Measurements from ENCODE around the gene CAMK1D.

The CAMK1D gene

DNA sequence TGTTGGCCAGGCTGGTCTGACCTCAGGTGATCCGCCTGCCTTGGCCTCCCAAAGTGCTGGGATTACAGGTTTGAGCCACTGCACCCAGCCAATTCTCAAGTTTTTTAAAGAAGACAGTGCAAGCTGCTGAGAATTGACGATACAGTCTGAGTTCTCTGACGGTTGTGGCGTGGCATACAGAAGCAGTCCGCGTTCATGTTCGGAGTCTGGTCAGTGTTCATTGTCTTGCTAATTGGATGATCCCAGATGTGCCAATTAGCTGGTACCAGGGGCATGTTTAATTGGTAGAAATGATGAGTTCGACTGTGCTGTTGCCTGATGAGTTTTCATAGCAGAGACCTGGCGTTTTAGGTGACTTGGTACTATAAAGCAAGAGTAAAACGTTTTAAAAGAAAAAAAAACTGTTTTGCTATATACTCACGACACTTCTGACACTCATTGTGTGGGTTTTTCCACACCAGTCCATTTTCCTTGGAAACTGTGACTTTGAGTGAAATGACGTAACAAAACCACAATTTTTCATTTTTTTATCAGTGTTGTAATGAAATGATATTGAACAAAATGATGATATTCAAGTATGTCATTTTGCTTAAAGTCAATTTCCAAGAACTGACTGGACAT lies 32.3 kb downstream of the CAMK1D start (continued):
- TF ChIP-seq ZNF266 (tag by site-specific recombination; IDR thresholded peaks at IDR 0.05; ENCODE audit: low read depth) (no peak), ZNF112 (tag by site-specific recombination; IDR thresholded peaks at IDR 0.05) (no peak), ZNF292 (tag by site-specific recombination; IDR thresholded peaks at IDR 0.05; ENCODE audit: borderline replicate concordance, low read depth) (no peak), ZNF223 (tag by site-specific recombination; IDR thresholded peaks at IDR 0.05) (no peak), GLI4 (tag by site-specific recombination; IDR thresholded peaks at IDR 0.05) (no peak), ZNF175 (tag by site-specific recombination; IDR thresholded peaks at IDR 0.05) (no peak)
- TF ChIP-seq, protein P1, sequence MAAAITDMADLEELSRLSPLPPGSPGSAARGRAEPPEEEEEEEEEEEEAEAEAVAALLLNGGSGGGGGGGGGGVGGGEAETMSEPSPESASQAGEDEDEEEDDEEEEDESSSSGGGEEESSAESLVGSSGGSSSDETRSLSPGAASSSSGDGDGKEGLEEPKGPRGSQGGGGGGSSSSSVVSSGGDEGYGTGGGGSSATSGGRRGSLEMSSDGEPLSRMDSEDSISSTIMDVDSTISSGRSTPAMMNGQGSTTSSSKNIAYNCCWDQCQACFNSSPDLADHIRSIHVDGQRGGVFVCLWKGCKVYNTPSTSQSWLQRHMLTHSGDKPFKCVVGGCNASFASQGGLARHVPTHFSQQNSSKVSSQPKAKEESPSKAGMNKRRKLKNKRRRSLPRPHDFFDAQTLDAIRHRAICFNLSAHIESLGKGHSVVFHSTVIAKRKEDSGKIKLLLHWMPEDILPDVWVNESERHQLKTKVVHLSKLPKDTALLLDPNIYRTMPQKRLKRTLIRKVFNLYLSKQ (tag by site-specific recombination; IDR thresholded peaks at IDR 0.05; ENCODE audit: borderline replicate concordance) = no peak
- TF ChIP-seq, protein P2, sequence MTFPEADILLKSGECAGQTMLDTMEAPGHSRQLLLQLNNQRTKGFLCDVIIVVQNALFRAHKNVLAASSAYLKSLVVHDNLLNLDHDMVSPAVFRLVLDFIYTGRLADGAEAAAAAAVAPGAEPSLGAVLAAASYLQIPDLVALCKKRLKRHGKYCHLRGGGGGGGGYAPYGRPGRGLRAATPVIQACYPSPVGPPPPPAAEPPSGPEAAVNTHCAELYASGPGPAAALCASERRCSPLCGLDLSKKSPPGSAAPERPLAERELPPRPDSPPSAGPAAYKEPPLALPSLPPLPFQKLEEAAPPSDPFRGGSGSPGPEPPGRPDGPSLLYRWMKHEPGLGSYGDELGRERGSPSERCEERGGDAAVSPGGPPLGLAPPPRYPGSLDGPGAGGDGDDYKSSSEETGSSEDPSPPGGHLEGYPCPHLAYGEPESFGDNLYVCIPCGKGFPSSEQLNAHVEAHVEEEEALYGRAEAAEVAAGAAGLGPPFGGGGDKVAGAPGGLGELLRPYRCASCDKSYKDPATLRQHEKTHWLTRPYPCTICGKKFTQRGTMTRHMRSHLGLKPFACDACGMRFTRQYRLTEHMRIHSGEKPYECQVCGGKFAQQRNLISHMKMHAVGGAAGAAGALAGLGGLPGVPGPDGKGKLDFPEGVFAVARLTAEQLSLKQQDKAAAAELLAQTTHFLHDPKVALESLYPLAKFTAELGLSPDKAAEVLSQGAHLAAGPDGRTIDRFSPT (tag by site-specific recombination; IDR thresholded peaks at IDR 0.05) = no peak
- TF ChIP-seq, protein P3, sequence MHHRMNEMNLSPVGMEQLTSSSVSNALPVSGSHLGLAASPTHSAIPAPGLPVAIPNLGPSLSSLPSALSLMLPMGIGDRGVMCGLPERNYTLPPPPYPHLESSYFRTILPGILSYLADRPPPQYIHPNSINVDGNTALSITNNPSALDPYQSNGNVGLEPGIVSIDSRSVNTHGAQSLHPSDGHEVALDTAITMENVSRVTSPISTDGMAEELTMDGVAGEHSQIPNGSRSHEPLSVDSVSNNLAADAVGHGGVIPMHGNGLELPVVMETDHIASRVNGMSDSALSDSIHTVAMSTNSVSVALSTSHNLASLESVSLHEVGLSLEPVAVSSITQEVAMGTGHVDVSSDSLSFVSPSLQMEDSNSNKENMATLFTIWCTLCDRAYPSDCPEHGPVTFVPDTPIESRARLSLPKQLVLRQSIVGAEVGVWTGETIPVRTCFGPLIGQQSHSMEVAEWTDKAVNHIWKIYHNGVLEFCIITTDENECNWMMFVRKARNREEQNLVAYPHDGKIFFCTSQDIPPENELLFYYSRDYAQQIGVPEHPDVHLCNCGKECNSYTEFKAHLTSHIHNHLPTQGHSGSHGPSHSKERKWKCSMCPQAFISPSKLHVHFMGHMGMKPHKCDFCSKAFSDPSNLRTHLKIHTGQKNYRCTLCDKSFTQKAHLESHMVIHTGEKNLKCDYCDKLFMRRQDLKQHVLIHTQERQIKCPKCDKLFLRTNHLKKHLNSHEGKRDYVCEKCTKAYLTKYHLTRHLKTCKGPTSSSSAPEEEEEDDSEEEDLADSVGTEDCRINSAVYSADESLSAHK (tag by site-specific recombination; IDR thresholded peaks at IDR 0.05) = no peak
- TF ChIP-seq, protein P4, sequence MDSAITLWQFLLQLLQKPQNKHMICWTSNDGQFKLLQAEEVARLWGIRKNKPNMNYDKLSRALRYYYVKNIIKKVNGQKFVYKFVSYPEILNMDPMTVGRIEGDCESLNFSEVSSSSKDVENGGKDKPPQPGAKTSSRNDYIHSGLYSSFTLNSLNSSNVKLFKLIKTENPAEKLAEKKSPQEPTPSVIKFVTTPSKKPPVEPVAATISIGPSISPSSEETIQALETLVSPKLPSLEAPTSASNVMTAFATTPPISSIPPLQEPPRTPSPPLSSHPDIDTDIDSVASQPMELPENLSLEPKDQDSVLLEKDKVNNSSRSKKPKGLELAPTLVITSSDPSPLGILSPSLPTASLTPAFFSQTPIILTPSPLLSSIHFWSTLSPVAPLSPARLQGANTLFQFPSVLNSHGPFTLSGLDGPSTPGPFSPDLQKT (IDR thresholded peaks at IDR 0.05; ENCODE audit: borderline replicate concordance, low read depth, low read length) = no peak

DNA sequence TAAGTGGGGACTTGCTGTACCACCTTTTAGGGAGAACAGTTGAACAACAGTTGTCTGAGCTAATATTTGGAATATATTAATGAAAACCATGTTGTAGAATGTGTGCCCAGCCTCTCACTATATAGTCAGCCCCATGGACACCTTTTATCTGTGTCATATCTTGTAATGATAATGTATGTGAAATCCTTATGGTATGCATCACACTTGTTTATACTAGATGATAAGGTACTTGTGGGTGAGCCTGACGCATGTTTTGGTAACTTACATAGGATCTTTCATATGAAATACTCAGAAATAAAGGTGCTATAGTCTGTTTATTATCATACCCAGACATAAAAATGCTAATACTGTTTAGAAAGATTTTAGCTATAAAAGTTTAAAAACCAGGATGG lies 32.8 kb downstream of the CAMK1D start:
- Histone ChIP-seq H3K4me3 (ENCODE audit: low read depth, low read length) (no peak overlapping the region), H3K36me3 (ENCODE audit: control insufficient read depth in 2 of 2, insufficient read depth in 1 of 2, low read length in 2 of 2) (no peaks in the 10 kb centered on the region), H3K9me3 (ENCODE audit: control insufficient read depth, insufficient read depth, low read depth, low read length) (no peaks in the 10 kb centered on the region), H3K4me1 (ENCODE audit: control insufficient read depth, insufficient read depth, low read length) (peaks cover 4% of the 10 kb centered on the region; the same call in 1 of the 2 replicates), H3K27ac (ENCODE audit: extremely low read depth, low read depth, low read length) (no peak overlapping the region)
- ChIA-PET CTCF (no interaction called here), POLR2A (interaction anchor here (1.2 kb wide), 1 partner anchor 13 kb away, joined by 3 read pairs; no protein-coding TSS in a partner anchor)
- TF ChIP-seq ZNF433 (tag by site-specific recombination; IDR thresholded peaks at IDR 0.05; ENCODE audit: low read depth) = no peak
- TF ChIP-seq, protein P5, sequence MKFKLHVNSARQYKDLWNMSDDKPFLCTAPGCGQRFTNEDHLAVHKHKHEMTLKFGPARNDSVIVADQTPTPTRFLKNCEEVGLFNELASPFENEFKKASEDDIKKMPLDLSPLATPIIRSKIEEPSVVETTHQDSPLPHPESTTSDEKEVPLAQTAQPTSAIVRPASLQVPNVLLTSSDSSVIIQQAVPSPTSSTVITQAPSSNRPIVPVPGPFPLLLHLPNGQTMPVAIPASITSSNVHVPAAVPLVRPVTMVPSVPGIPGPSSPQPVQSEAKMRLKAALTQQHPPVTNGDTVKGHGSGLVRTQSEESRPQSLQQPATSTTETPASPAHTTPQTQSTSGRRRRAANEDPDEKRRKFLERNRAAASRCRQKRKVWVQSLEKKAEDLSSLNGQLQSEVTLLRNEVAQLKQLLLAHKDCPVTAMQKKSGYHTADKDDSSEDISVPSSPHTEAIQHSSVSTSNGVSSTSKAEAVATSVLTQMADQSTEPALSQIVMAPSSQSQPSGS (tag by site-specific recombination; IDR thresholded peaks at IDR 0.05; ENCODE audit: low read depth) = no peak
- TF ChIP-seq ZNF747 (tag by site-specific recombination; IDR thresholded peaks at IDR 0.05) = no peak
- TF ChIP-seq ZNF423 (tag by site-specific recombination; IDR thresholded peaks at IDR 0.05) = no peak
- TF ChIP-seq, protein P6, sequence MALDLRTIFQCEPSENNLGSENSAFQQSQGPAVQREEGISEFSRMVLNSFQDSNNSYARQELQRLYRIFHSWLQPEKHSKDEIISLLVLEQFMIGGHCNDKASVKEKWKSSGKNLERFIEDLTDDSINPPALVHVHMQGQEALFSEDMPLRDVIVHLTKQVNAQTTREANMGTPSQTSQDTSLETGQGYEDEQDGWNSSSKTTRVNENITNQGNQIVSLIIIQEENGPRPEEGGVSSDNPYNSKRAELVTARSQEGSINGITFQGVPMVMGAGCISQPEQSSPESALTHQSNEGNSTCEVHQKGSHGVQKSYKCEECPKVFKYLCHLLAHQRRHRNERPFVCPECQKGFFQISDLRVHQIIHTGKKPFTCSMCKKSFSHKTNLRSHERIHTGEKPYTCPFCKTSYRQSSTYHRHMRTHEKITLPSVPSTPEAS (tag by site-specific recombination; IDR thresholded peaks at IDR 0.05) = no peak
- TF ChIP-seq ZNF311 (tag by site-specific recombination; IDR thresholded peaks at IDR 0.05; ENCODE audit: borderline replicate concordance) = no peak
- no peak for TF ChIP-seq ZNF529 (tag by site-specific recombination; IDR thresholded peaks at IDR 0.05; ENCODE audit: insufficient replicate concordance)
- no peak for TF ChIP-seq SP3 (tag by site-specific recombination; IDR thresholded peaks at IDR 0.05)
- TF ChIP-seq, protein P7, sequence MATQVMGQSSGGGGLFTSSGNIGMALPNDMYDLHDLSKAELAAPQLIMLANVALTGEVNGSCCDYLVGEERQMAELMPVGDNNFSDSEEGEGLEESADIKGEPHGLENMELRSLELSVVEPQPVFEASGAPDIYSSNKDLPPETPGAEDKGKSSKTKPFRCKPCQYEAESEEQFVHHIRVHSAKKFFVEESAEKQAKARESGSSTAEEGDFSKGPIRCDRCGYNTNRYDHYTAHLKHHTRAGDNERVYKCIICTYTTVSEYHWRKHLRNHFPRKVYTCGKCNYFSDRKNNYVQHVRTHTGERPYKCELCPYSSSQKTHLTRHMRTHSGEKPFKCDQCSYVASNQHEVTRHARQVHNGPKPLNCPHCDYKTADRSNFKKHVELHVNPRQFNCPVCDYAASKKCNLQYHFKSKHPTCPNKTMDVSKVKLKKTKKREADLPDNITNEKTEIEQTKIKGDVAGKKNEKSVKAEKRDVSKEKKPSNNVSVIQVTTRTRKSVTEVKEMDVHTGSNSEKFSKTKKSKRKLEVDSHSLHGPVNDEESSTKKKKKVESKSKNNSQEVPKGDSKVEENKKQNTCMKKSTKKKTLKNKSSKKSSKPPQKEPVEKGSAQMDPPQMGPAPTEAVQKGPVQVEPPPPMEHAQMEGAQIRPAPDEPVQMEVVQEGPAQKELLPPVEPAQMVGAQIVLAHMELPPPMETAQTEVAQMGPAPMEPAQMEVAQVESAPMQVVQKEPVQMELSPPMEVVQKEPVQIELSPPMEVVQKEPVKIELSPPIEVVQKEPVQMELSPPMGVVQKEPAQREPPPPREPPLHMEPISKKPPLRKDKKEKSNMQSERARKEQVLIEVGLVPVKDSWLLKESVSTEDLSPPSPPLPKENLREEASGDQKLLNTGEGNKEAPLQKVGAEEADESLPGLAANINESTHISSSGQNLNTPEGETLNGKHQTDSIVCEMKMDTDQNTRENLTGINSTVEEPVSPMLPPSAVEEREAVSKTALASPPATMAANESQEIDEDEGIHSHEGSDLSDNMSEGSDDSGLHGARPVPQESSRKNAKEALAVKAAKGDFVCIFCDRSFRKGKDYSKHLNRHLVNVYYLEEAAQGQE (tag by site-specific recombination; IDR thresholded peaks at IDR 0.05) = no peak
- no peak for TF ChIP-seq ZNF585B (tag by site-specific recombination; IDR thresholded peaks at IDR 0.05)
- TF ChIP-seq ZNF549 (tag by site-specific recombination; IDR thresholded peaks at IDR 0.05) = no peak
- no peak for TF ChIP-seq ZNF596 (tag by site-specific recombination; IDR thresholded peaks at IDR 0.05)
- no peak for TF ChIP-seq ZNF76 (tag by site-specific recombination; IDR thresholded peaks at IDR 0.05; ENCODE audit: borderline replicate concordance, low read depth)

Data from HEK293 (cell line).